H1 (cell line): Measurements from ENCODE around the gene PPP1R15B. TPM values are rescaled to one million over a fixed set of nuclear protein-coding genes. Genes with fewer than 3 reads are reported as not detected.

ENCODE experiments used
- CTCF ChIA-PET: fragments of 300-600 bp; sonication (Branson Sonifier 250); formaldehyde crosslinking; loops from one replicate; lab custom pipeline; 2021; ENCODE audit not compliant: partially characterized antibody; lab: Charles Lee
- POLR2A ChIA-PET: fragments of 300-600 bp; sonication (Branson Sonifier 250); formaldehyde crosslinking; loops from one replicate; lab custom pipeline; 2021; ENCODE audit warnings: inconsistent platforms; ENCODE audit not compliant: partially characterized antibody; lab: Charles Lee
- DNase-seq, 2 experiments: peaks; one replicate each; pipeline versions ENCODE4 v3.0.0 to v3.0.0-alpha.2; 2010 to 2022; ENCODE audit warnings: low spot score in 2 of 2, low read depth in 1 of 2, mixed read lengths in 1 of 2
- FAIRE-seq: peaks from 2 replicates; lab custom pipeline; 2011; peaks lifted over from hg19 to GRCh38; lab: Jason Lieb, UNC
- H2AFZ ChIP-seq: 2 replicates; pipeline ENCODE4 v1.8.1; 2012; ENCODE audit warnings: low read length, inconsistent platforms
- H2AK5ac ChIP-seq: 2 replicates; pipeline ENCODE4 v1.6.1; 2013; ENCODE audit warnings: low read depth, low read length
- H2BK120ac ChIP-seq: replicated peaks from 2 replicates; pipeline ENCODE3; 2013; ENCODE audit warnings: low read depth, low read length, inconsistent platforms
- H2BK12ac ChIP-seq: 2 replicates; pipeline ENCODE4 v1.6.1; 2013; ENCODE audit warnings: low read depth, low read length
- H2BK15ac ChIP-seq: 2 replicates; pipeline ENCODE4 v1.6.1; 2013; ENCODE audit warnings: low read length
- H2BK20ac ChIP-seq: 2 replicates; pipeline ENCODE4 v1.6.1; 2013; ENCODE audit warnings: low read length
- H2BK5ac ChIP-seq: 2 replicates; pipeline ENCODE4 v1.6.1; 2013; ENCODE audit warnings: low read depth, low read length
- H3K14ac ChIP-seq: 2 replicates; pipeline ENCODE4 v1.6.1; 2013; ENCODE audit warnings: inconsistent platforms; ENCODE audit not compliant: insufficient read length
- H3K18ac ChIP-seq: 2 replicates; pipeline ENCODE4 v1.6.1; 2013; ENCODE audit warnings: low read length; ENCODE audit errors: extremely low read depth
- H3K23ac ChIP-seq: 2 replicates; pipeline ENCODE4 v1.6.1; 2013; ENCODE audit warnings: inconsistent platforms; ENCODE audit not compliant: insufficient read length
- H3K23me2 ChIP-seq: 2 replicates; pipeline ENCODE4 v1.6.1; 2013; ENCODE audit warnings: low read depth, low read length
- H3K27ac ChIP-seq: 2 replicates; pipeline ENCODE4 v1.6.1; 2011; ENCODE audit warnings: low read depth, low read length, inconsistent platforms
- H3K27me3 ChIP-seq, 4 experiments: replicated peaks in 1 of 4; 1 replicate in 1 of 4; 2 replicates in 3 of 4; pipeline versions ENCODE4 v1.6.1 to v1.8.1; 2011 to 2013; ENCODE audit warnings: low read length in 3 of 4, mild to moderate bottlenecking in 3 of 4, inconsistent platforms in 2 of 4, mixed read lengths in 2 of 4, moderate library complexity in 1 of 4; ENCODE audit not compliant: control insufficient read depth in 3 of 4, insufficient read depth in 3 of 4; ENCODE audit errors: extremely low read depth in 1 of 4
- H3K36me3 ChIP-seq, 4 experiments: 2 replicates each; pipeline versions ENCODE4 v1.6.1 to v1.8.1; 2011 to 2013; ENCODE audit warnings: mild to moderate bottlenecking in 4 of 4, low read length in 3 of 4, moderate library complexity in 2 of 4, control low read depth in 1 of 4, inconsistent platforms in 1 of 4; ENCODE audit not compliant: insufficient read depth in 4 of 4, control insufficient read depth in 2 of 4
- H3K4ac ChIP-seq: replicated peaks from 2 replicates; pipeline ENCODE3; 2013; ENCODE audit warnings: low read length, low read depth, mixed read lengths, inconsistent platforms; ENCODE audit not compliant: insufficient read length
- H3K4me1 ChIP-seq, 4 experiments: replicated peaks in 1 of 4; 1 replicate in 1 of 4; 2 replicates in 3 of 4; pipeline versions ENCODE4 v1.6.1 to v1.8.1; 2011 to 2013; ENCODE audit warnings: low read length in 3 of 4, inconsistent platforms in 2 of 4, mixed read lengths in 1 of 4; ENCODE audit not compliant: insufficient read depth in 4 of 4, control insufficient read depth in 3 of 4
- H3K4me2 ChIP-seq, 2 experiments: 2 replicates each; pipeline versions ENCODE4 v1.6.1 to v1.8.1; 2011 to 2013; ENCODE audit warnings: low read depth in 2 of 2, low read length in 2 of 2, control low read depth in 1 of 2, inconsistent platforms in 1 of 2, mild to moderate bottlenecking in 1 of 2; ENCODE audit not compliant: insufficient read depth in 1 of 2
- H3K4me3 ChIP-seq, 4 experiments: fragments of 200-600, 300-600 bp in 1 of 4; sonication (generic), shearing (Covaris generic), sonication (Bioruptor Twin) in 1 of 4; 2 replicates each; pipeline versions ENCODE4 v1.5.1 to v1.8.1; 2011 to 2016; ENCODE audit warnings: low read length in 4 of 4, low read depth in 3 of 4, control low read depth in 2 of 4, inconsistent platforms in 2 of 4, mild to moderate bottlenecking in 2 of 4, mixed read lengths in 1 of 4, moderate library complexity in 1 of 4; ENCODE audit not compliant: insufficient read depth in 2 of 4; ENCODE audit errors: extremely low read depth in 1 of 4
- H3K56ac ChIP-seq: replicated peaks from 2 replicates; pipeline ENCODE3; 2013; ENCODE audit warnings: low read depth, mild to moderate bottlenecking, mixed read lengths, low read length, inconsistent platforms; ENCODE audit not compliant: insufficient read length
- H3K79me1 ChIP-seq: 2 replicates; pipeline ENCODE4 v1.6.1; 2013; ENCODE audit warnings: low read depth, low read length, control low read depth
- H3K79me2 ChIP-seq, 2 experiments: 2 replicates each; pipeline versions ENCODE4 v1.6.1 to v1.8.1; 2012 to 2013; ENCODE audit warnings: low read length in 2 of 2, mild to moderate bottlenecking in 2 of 2, inconsistent platforms in 1 of 2; ENCODE audit not compliant: insufficient read depth in 2 of 2, control insufficient read depth in 1 of 2
- H3K9ac ChIP-seq, 4 experiments: replicated peaks in 1 of 4; 1 replicate in 1 of 4; 2 replicates in 3 of 4; pipeline versions ENCODE4 v1.6.1 to v1.8.1; 2011 to 2013; ENCODE audit warnings: low read depth in 3 of 4, low read length in 3 of 4, control low read depth in 2 of 4, mild to moderate bottlenecking in 2 of 4, moderate library complexity in 2 of 4, inconsistent platforms in 1 of 4; ENCODE audit errors: extremely low read depth in 1 of 4
- H3K9me3 ChIP-seq, 2 experiments: 2 replicates each; pipeline versions ENCODE4 v1.6.1 to v1.8.1; 2012 to 2013; ENCODE audit warnings: mild to moderate bottlenecking in 2 of 2, moderate library complexity in 2 of 2, control low read depth in 1 of 2, inconsistent platforms in 1 of 2, low read depth in 1 of 2, low read length in 1 of 2, mixed read lengths in 1 of 2; ENCODE audit not compliant: insufficient read depth in 2 of 2
- H4K20me1 ChIP-seq, 2 experiments: replicated peaks in 1 of 2; 2 replicates each; pipeline versions ENCODE3 to v1.8.1; 2011 to 2013; ENCODE audit warnings: inconsistent platforms in 2 of 2, low read length in 2 of 2, mild to moderate bottlenecking in 1 of 2; ENCODE audit not compliant: insufficient read depth in 2 of 2, control insufficient read depth in 1 of 2
- H4K5ac ChIP-seq: 2 replicates; pipeline ENCODE4 v1.6.1; 2013; ENCODE audit warnings: low read length, low read depth, mixed read lengths, inconsistent platforms; ENCODE audit not compliant: insufficient read length
- H4K8ac ChIP-seq: 2 replicates; pipeline ENCODE4 v1.8.0; 2013; ENCODE audit warnings: mild to moderate bottlenecking, moderate library complexity, low read length, inconsistent platforms; ENCODE audit not compliant: insufficient read depth; ENCODE audit errors: extremely low read depth
- H4K91ac ChIP-seq: replicated peaks from 2 replicates; pipeline ENCODE3; 2013; ENCODE audit warnings: low read length, mixed read lengths, inconsistent platforms; ENCODE audit not compliant: insufficient read length
- ATF3 ChIP-seq: IDR thresholded peaks from 2 replicates; pipeline ENCODE4 v1.6.1; 2011; ENCODE audit warnings: low read depth, mild to moderate bottlenecking, low read length; ENCODE audit not compliant: insufficient read depth
- CBX5 ChIP-seq: fragments of 300-800, 300-1000 bp; sonication (generic); IDR thresholded peaks from 2 replicates; pipeline ENCODE4 v1.7.1; 2016; ENCODE audit warnings: antibody characterized with exemption, low read length, low read depth
- CEBPB ChIP-seq: IDR thresholded peaks from 2 replicates; pipeline ENCODE4 v1.6.1; 2012; ENCODE audit warnings: low read depth, low read length
- CTBP2 ChIP-seq: IDR thresholded peaks from 2 replicates; pipeline ENCODE4 v1.7.0; 2011; ENCODE audit warnings: borderline replicate concordance, mild to moderate bottlenecking, moderate library complexity, mixed read lengths, low read length; ENCODE audit not compliant: insufficient read depth, insufficient read length
- GTF2F1 ChIP-seq: IDR thresholded peaks from 2 replicates; pipeline ENCODE4 v1.6.1; 2012; ENCODE audit warnings: low read depth, low read length, improper control_type of control experiment, borderline replicate concordance
- NANOG ChIP-seq: IDR thresholded peaks from 2 replicates; pipeline ENCODE4 v1.6.1; 2011; ENCODE audit warnings: low read length, low read depth, mild to moderate bottlenecking, inconsistent platforms; ENCODE audit not compliant: insufficient read depth, poor library complexity, severe bottlenecking
- NRF1 ChIP-seq: IDR thresholded peaks from 2 replicates; pipeline ENCODE4 v1.6.1; 2011; ENCODE audit warnings: mild to moderate bottlenecking, low read depth, low read length, improper control_type of control experiment
- POLR2AphosphoS5 ChIP-seq: IDR thresholded peaks from 2 replicates; pipeline ENCODE4 v1.6.1; 2011; ENCODE audit warnings: low read depth, low read length
- RFX5 ChIP-seq: IDR thresholded peaks from 2 replicates; pipeline ENCODE4 v1.6.1; 2011; ENCODE audit warnings: low read depth, low read length, improper control_type of control experiment, borderline replicate concordance
- SIN3A ChIP-seq, 2 experiments: IDR thresholded peaks in 1 of 2; conservative IDR thresholded peaks in 1 of 2; 2 replicates each; pipeline ENCODE4 v1.6.1; 2011 to 2012; ENCODE audit warnings: low read length in 2 of 2, improper control_type of control experiment in 1 of 2, low read depth in 1 of 2, mild to moderate bottlenecking in 1 of 2
- SIRT6 ChIP-seq: IDR thresholded peaks from one replicate; pipeline ENCODE4 v1.7.1; 2012; ENCODE audit warnings: low read length, inconsistent platforms
- SUZ12 ChIP-seq: fragments of 200-600 bp; sonication (generic); IDR thresholded peaks from 2 replicates; pipeline ENCODE4 v1.6.1; 2012; ENCODE audit warnings: mild to moderate bottlenecking, inconsistent platforms, low read length, moderate library complexity, mixed read lengths
- TAF7 ChIP-seq: optimal IDR thresholded peaks from 2 replicates; pipeline ENCODE3; 2011; ENCODE audit warnings: low read depth, mild to moderate bottlenecking, inconsistent platforms, low read length, moderate library complexity, borderline replicate concordance
- whole genome bisulfite sequencing, 2 experiments: shearing (Covaris generic) in 1 of 2; methylation state at CpG; one replicate each; pipeline versions ENCODE4 v1.1.6 to v1.1.7; 2013 to 2015; ENCODE audit warnings: low lambda C conversion rate in 2 of 2, mixed read lengths in 2 of 2, inconsistent platforms in 1 of 2, low coverage in 1 of 2, missing lambda C conversion rate in 1 of 2; ENCODE audit not compliant: insufficient replicate concordance in 2 of 2, insufficient coverage in 1 of 2, insufficient read length in 1 of 2; ENCODE audit errors: extremely low coverage in 1 of 2, missing lambda C conversion rate in 1 of 2; 5-methylcytosine and 5-hydroxymethylcytosine counted together
- polyA plus RNA-seq, 7 experiments: library from polyadenylated mRNA; depleted of rRNA in 3 of 7; stranded (reverse) in 5 of 7; unstranded in 2 of 7; fragments of >200 nt in 5 of 7; fragments of 200-250 nt in 2 of 7; gene quantifications; 1 replicate in 5 of 7; 2 replicates in 1 of 7; 4 replicates in 1 of 7; pipeline versions ENCODE4 v1.2.1 to v1.2.3, GENCODE V29; 2011 to 2013; ENCODE audit warnings: missing spikeins in 2 of 7, mixed read lengths in 2 of 7
- total RNA-seq: library from RNA; stranded (reverse); fragmentation: NEBNext Ultra II Directional; extraction: Animal tissue kit (Norgen Biotek cat#: 25700); gene quantifications from 2 replicates; pipeline ENCODE4 v1.2.1, GENCODE V29; 2021

PPP1R15B gene
- total and polyA plus RNA-seq, 2 of the 8 experiments (the other 6 are each of a cell fraction or from before 2014, with no cell fraction given) = 14.4 to 72.2 TPM

GRCh38 chr1:204438628-204439027 lies 27.0 kb upstream of the PPP1R15B start:
- no peak for FAIRE-seq
- Histone ChIP-seq H2AFZ (no peak overlapping the region), H4K5ac (no peak overlapping the region), H3K23me2 (no peaks in the 10 kb centered on the region), H2BK15ac (no peak overlapping the region), H2BK120ac (no peak overlapping the region), H3K36me3 (peaks cover 4 to 25% (median 14%) of the 10 kb centered on the region in 4 experiments; a peak in 7 of 8 replicates), H4K20me1 (peaks cover 0 to 3% of the 10 kb centered on the region in 2 experiments), H3K79me2 (no peaks in the 10 kb centered on the region), H3K56ac (no peak overlapping the region), H3K9me3 (no peaks in the 10 kb centered on the region), H4K91ac (no peak overlapping the region), H3K4me3 (no peak overlapping the region), H2BK20ac (no peak overlapping the region), H3K14ac (no peak overlapping the region), H3K9ac (no peak overlapping the region), H3K18ac (no peak overlapping the region), H3K79me1 (no peaks in the 10 kb centered on the region; the same call in 1 of the 2 replicates), H3K4me1 (no peaks in the 10 kb centered on the region), H3K4ac (no peak overlapping the region), H3K4me2 (no peak overlapping the region), H2BK12ac (no peak overlapping the region), H4K8ac (peak overlapping the region; percentile 35; the same call in 1 of the 2 replicates), H3K23ac (no peak overlapping the region), H2AK5ac (no peak overlapping the region), H3K27ac (no peak overlapping the region), H2BK5ac (no peak overlapping the region), H3K27me3 (no peaks in the 10 kb centered on the region)
- POLR2A ChIA-PET = interaction anchor here (1.0 to 1.2 kb wide), 2 partner anchors 11 to 24 kb away, joined by 3 to 4 read pairs; no protein-coding TSS in a partner anchor
- CTCF ChIA-PET = interaction anchor here (0.6 to 47.3 kb wide), 8 partner anchors 7 to 325 kb away, joined by 3 to 2124 read pairs (median 8); partner anchors contain the start of genes MDM4 and PIK3C2B
- no peak for DNase-seq
- WGBS, 2 experiments = 85% methylated on average over 7 of the region's 7 CpGs; no CpG with 5 or more reads in 1 of the 2 experiments
- TF ChIP-seq NANOG (no peak), TAF7 (no peak), NRF1 (no peak), ATF3 (no peak), CTBP2 (no peak), SIRT6 (no peak), SIN3A (conservative IDR thresholded peaks at IDR 0.05 in 1 of 2, IDR thresholded peaks at IDR 0.05 in 1 of 2; ENCODE audit: low read depth in 1 of 2, low read length in 2 of 2) (no peak), CEBPB (no peak), RFX5 (no peak), SUZ12 (no peak), POLR2AphosphoS5 (no peak), GTF2F1 (no peak), CBX5 (no peak)
